ENCODE data around the gene TOMM34.

The TOMM34 gene

GRCh38 chr20:44961870-44962267 lies 1.7 kb upstream of the TOMM34 start:
- no peak for DNase-seq

GRCh38 chr20:44961011-44961869 lies 1.0 kb upstream of the TOMM34 start:
- DNase-seq, result no peak

DNA sequence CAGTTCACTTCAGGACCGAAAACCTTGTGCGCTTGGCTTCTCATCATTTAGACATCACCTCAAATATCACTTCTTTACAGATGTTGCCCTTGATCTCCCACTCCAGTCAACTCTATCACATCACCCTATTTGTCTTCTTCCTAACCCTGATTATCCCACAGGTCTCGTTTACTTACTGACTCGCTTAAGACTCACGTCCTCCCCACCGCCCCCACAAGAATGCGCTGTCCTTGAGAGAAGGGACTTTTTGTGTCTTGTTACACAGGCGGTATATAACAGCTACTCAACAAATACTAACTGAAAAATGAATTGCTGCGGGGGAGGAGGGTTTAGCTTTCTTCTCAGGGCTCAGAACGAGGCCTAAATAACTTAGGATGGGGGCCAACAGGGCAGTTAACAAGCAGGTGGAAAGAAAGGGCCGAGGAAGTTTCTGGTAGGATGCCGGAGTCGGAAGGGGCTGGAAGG lies 527 bp downstream of the TOMM34 start:
- DNase-seq, result no peak

GRCh38 chr20:44959082-44959637 lies 1.0 kb downstream of the TOMM34 start:
- DNase-seq, result no peak

DNA sequence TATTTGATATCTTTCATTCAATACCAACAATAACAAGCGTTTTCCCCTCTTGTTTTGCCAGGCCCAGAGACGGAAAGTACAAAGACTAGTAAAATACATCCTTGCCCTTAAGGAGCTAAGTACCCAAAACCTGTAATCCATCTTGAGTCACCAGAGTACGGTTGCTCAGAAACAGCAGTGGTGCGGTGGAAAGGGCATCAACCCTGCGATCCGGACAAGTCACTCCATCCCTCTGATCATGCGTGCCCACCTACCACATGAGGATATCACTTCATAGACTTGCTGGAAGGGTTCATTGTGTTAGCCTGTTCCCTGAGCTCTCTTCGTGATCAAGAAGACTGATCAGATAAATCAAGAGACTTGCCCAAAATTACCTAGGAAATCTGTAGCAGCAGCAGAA lies 1.9 kb downstream of the TOMM34 start:
- DNase-seq, result no peak

DNA sequence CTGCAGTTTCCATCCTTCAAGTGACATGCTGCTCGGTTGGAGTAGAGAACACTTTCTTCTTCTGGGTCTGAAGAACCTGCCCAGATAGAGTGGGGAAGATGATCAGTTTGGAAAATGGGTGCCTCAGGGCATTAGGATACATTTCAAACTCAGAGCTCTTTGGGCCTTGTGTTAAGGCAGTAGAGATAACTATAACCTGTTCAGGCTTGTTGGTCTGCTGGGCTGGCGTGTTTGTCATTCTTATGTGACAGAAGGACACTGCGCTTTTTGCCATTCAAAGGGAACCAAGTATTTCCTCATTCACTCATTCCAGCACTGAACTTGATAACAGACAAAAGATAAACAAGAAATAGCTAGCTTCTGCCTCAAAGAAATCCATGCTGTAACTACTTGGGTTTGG lies 3.8 kb downstream of the TOMM34 start:
- DNase-seq, result no peak

- no peak for DNase-seq
These were observed 4.9 kb downstream of the TOMM34 start for GRCh38 chr20:44955270-44955669.

GRCh38 chr20:44954211-44954610 lies 6.0 kb downstream of the TOMM34 start:
- no peak for DNase-seq

DNA sequence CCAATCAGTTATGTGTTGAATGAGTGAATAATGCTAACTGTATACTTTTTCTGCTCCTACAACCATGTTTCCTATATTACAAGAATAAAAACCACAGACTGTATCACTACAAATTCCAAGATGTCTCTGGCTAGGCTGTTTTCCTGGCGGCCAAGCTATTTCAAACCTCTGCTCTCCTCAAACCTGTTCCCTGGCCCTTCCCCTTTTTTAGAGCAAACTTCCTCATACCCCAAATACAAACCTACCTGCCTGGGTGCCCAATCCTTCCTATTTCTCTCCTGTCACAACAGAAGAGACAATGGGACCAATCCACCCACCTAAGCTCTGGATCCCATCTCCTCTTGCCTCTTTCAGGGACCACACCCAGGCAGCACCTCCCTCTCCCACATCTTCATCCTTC lies 7.5 kb downstream of the TOMM34 start:
- no peak for DNase-seq

GRCh38 chr20:44950368-44950767 lies 9.8 kb downstream of the TOMM34 start:
- no peak for DNase-seq

- DNase-seq, result no peak
These were observed 11.7 kb downstream of the TOMM34 start for GRCh38 chr20:44948513-44948912.

- DNase-seq, result no peak
These were observed 12.1 kb downstream of the TOMM34 start for GRCh38 chr20:44948107-44948506.

DNA sequence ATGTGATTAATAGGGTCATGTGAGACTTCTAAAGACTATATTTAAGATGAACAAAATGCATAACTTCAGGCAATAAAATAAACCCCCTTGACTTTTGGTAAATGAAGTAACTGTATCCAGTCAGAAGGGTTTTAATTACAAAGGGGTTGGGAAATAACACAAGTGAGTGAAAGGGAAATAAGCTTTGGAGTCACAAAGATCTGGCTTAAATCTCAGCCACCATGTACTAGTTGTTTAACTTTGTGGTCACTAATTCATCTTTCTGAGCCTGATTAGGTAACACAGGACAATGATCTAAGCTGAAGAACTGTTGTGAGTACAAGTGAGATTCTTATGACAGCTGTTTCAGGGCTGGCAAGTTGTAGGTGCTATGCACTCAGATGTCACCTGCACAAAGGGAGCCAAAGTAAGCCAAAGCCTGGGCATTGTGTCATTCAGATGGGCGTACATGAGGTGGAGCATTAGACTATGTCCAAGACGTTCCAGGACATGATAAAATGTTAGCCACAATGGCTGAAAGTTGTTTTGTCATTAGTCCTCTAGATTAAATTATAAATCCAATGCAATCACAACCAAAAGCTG lies 13.8 kb downstream of the TOMM34 start:
- no peak for DNase-seq

- no peak for DNase-seq
These were observed 14.9 kb downstream of the TOMM34 start for GRCh38 chr20:44945261-44945660.

DNA sequence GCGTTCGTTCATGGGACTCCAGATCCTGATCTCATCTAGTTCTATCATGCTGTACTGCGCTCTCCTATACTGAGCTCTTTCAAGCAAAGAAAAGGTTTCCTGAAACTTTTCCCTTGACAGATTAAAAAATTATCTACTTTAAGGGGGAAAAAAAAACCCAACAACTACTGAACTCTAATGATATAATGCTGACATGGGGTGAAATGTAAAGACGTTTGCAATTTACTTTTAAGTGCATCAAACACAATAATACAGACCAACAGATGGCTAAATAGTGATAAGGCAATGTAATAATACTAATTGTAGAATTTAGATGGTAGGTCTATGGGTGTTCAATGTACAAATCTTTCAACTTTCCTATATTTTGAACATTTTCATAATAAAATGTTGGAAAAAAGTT lies 16.4 kb downstream of the TOMM34 start:
- no peak for DNase-seq

DNA sequence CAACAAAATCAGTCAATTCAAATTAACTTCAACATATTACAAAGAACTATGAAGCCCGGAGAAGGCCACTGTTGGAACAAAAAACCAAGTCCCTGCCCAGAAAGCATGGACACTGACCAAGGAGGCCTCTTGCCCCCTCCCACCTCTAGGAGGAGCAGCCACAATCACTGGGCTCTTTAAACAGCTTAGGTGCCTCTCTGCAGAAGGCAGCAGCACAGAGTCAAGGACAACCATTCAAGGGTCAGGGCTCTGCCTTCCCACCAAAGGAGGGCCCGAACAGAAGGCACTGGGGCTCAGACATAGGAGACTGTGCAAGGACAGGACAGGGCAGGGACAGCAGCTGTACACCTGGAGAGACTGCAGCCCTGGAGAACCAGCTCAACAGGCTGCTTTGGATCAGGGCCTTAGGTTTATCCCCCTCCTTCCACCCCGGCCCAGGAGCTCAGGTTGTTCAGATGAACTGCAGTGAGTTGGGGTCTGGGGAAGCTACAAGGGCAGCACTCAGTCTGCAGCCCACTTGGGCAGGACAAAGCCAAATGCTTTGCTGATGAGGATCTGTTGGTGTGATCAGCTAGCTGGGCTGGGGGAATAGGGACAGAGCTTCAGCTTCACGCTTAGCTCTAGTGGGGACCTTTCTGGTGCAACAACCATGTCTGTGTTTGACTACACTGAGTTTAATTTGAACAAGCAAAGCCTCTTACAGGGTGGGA lies 17.8 kb downstream of the TOMM34 start:
- DNase-seq, result no peak

GRCh38 chr20:44941120-44941691 lies 19.0 kb downstream of the TOMM34 start:
- no peak for DNase-seq

- no peak for DNase-seq
These were observed 21.6 kb downstream of the TOMM34 start for GRCh38 chr20:44938637-44939036.

DNA sequence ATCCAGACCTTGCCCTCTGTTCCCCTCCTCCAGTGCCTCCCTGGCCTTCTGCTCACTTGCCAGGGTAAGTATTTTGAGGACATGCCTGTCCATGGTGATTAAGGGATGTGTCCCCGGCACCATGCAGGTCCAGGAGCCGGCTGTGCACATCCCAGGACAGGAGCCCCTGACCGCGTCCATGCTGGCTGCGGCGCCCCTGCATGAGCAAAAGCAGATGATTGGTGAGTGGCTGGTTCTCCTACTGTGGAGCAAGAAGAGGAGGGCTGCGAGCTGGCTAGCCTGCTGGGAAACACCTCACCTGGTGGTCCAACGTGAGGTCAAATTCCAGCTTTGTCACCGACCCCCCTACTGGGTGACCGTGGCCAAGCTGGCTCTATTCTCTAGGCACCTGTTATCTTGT lies 23.7 kb downstream of the TOMM34 start:
- no peak for DNase-seq

DNA sequence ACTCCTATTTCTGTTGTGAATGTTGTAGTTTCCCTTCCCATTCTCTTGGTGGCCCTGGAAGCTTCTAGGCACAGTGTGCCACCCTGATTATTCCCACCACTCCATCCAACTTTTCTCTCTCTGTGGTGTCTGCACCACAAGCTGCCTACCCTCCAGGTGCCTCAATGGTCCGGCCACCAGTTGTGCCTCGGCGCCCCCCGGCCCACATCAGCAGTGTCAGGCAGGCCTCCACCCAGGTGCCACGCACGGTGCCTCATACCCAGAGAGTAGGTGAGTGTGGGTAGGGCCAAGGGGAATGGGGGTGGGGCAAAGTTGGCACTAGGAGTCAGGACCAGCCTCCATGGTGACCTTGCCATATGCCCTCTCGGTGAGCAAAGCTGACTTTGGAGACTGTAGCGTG lies 27.3 kb downstream of the TOMM34 start:
- no peak for DNase-seq

DNA sequence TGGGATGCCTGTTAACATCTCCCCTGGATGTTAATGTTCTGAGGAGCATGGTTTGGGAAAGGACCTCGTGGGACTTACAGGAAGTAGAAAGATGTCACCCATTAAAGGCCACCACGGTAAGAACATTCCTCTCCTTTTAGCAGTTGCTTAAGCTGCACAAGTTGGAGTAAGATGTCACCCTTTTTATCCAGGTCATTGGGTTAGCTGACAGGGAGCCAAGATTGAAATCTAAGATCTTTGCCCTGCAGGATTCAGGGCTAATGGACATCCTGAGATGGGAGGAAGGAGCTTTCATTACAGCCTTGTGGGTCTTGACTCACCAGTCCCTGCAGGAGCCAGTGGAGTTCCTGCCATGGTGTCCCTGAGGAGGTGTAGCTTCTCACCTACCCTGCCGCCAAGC lies 28.3 kb downstream of the TOMM34 start:
- DNase-seq, result no peak

DNA sequence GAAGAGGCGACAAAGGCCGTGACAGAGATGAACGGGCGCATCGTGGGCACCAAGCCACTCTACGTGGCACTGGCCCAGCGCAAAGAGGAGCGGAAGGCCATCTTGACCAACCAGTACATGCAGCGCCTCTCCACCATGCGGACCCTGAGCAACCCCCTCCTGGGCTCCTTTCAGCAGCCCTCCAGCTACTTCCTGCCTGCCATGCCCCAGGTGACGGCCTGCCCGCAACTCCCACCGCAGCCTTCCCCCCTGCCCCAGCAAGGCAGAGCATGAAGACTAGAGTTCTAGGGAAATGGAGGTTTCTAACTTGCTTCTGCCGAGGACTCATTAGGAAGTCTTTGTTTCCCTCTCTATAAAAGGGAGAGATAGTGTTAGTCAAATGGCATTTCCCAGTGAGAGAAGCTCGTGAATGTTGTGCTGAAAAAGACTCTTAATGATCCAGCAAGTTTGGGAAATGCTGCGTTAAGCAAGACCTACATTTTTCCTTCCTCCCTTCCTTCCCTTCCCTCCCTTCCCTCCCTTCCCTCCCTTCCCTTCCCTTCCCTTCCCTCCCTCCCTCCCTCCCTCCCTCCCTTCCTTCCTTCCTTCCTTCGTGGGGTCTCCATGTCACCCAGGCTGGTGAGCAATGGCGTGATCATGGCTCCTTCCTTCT lies 29.6 kb downstream of the TOMM34 start:
- DNase-seq, result no peak

DNA sequence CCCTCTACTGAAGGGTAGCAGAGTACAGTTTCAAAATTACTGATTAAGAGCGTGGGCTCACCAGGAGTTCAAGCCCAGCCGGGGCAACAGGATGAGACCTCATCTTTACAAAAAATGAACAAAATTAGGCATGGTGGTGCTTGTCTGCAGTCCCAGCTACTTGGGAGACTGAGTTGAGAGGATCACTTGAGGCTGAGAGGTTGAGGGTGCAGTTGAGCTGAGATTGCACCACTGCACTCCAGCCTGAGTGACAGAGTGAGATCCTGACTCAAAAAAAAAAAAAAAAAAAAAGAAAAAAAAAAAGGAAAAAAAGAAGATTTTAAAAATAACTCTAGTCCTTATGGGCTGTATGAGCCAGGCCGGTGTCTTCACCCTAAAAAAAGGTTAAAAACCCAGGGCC lies 31.6 kb downstream of the TOMM34 start:
- no peak for DNase-seq
